ENCODE measurements around the gene LSM12.

Gene LSM12

DNA sequence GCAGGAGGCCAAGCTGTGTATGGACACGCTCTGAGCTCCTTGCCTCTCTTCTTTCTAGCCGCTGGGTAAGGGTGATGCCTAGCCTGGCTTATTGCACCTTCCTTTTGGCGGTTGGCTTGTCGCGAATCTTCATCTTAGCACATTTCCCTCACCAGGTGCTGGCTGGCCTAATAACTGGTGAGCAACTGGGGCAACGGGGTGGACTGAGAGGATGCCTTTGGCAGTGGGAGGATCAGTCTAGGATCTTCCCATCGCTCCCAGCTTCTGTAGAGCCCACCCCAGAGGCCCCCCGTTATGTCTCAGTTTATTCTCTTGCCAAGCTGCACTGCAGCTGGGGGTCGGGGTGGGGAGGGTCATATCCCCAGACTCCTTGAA lies 8.4 kb upstream of the LSM12 start:
- no peak for DNase-seq (ENCODE audit: low spot score in 2 of 2)
- ATAC-seq (ENCODE audit: low read depth), result no peak
- H3K4me1 Mint-ChIP-seq, result peaks cover 14% of the 10 kb centered on the region
- H3K9me3 Mint-ChIP-seq, result no peaks in the 10 kb centered on the region
- H3K36me3 Mint-ChIP-seq, result peaks cover 17% of the 10 kb centered on the region
- no peaks in the 10 kb centered on the region for H3K27me3 Mint-ChIP-seq
- no peak overlapping the region for H3K27ac Mint-ChIP-seq
- H3K4me3 Mint-ChIP-seq, result no peak overlapping the region

DNA sequence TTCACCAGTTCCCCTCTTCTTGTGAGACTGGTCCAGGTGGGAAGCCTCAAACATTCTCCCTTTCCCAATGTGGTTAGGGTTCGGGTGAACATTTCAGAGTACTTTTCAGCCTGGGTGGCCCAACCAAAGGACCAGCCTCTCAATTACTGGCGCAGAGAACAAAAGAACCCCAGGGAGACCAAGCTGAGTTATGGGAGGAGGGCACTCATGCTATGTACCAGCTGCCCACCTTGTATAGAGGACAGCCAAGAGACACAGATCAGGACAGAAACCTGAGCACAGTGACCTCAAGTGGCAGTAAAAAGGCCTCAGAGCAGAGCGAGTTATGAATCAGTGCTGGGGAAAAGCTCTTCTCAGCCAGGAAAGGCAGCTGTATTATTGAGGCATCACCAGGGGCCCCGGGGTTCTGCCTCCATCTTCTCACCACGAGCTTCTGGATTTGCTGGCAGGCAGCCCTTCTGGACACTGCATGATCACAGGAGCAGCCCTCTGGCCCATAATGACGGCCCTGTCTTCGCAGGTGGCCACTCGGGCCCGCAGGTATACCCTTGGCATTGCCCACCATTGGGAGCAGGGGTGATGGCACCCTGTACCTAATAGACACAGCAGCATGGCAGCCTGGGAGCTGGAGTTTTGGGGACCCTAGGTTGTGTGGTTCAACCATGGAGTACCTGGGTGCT lies 7.9 kb upstream of the LSM12 start:
- no peak overlapping the region for H3K4me3 Mint-ChIP-seq
- H3K4me1 Mint-ChIP-seq, result peaks cover 15% of the 10 kb centered on the region
- no peaks in the 10 kb centered on the region for H3K9me3 Mint-ChIP-seq
- ATAC-seq (ENCODE audit: low read depth), result no peak
- no peaks in the 10 kb centered on the region for H3K27me3 Mint-ChIP-seq
- H3K27ac Mint-ChIP-seq, result no peak overlapping the region
- DNase-seq (ENCODE audit: low spot score in 2 of 2), result no peak
- peaks cover 15% of the 10 kb centered on the region for H3K36me3 Mint-ChIP-seq

DNA sequence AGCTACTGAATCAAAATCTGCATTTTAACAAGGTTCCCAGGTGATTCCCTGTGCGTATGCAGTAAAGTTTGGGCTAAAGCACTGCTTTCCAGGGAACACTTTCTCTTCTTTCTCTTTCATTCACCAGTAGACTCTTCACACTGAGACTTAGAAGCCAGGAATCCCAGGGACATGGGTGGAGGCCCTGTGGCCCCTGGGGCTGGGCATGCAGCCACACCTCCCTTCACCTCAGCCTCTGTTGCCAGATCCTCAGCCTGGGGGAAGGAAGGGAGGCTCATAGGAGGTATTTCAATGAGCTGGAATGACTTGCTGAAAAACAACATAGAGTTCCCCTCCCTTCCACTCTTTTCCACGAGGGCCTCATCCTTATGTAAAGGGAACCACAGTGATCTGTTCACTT lies 5.3 kb upstream of the LSM12 start:
- Mint-ChIP-seq H3K4me1 (peaks cover 20% of the 10 kb centered on the region), H3K9me3 (no peaks in the 10 kb centered on the region), H3K27ac (peak overlapping the region; percentile 64), H3K27me3 (no peaks in the 10 kb centered on the region), H3K36me3 (peaks cover 7% of the 10 kb centered on the region), H3K4me3 (peak overlapping the region; percentile 72)
- ATAC-seq (ENCODE audit: low read depth) (no peak), DNase-seq (ENCODE audit: low spot score in 2 of 2) (no peak)

DNA sequence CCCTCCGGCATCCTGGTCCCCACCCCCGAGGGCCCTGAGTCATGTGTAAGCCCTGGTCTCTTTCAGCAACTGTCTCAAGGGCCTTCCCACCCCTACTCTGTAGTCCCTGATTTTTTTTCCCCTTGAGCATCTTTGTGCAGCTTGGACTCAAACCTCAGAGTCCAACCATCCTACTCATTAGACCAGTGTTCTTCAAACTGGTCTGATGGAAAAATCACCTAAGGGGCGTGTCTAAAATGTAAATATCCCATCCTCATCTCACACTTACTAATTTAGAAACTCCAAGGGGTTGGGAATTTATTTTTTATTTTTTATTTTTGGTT lies 4.7 kb upstream of the LSM12 start:
- Mint-ChIP-seq H3K4me1 (peaks cover 24% of the 10 kb centered on the region), H3K27ac (peak overlapping the region; percentile 81), H3K36me3 (peaks cover 4% of the 10 kb centered on the region), H3K27me3 (no peaks in the 10 kb centered on the region), H3K4me3 (peak overlapping the region; percentile 91), H3K9me3 (no peaks in the 10 kb centered on the region)
- ATAC-seq (ENCODE audit: low read depth), result no peak
- DNase-seq (ENCODE audit: low spot score in 2 of 2), result no peak

DNA sequence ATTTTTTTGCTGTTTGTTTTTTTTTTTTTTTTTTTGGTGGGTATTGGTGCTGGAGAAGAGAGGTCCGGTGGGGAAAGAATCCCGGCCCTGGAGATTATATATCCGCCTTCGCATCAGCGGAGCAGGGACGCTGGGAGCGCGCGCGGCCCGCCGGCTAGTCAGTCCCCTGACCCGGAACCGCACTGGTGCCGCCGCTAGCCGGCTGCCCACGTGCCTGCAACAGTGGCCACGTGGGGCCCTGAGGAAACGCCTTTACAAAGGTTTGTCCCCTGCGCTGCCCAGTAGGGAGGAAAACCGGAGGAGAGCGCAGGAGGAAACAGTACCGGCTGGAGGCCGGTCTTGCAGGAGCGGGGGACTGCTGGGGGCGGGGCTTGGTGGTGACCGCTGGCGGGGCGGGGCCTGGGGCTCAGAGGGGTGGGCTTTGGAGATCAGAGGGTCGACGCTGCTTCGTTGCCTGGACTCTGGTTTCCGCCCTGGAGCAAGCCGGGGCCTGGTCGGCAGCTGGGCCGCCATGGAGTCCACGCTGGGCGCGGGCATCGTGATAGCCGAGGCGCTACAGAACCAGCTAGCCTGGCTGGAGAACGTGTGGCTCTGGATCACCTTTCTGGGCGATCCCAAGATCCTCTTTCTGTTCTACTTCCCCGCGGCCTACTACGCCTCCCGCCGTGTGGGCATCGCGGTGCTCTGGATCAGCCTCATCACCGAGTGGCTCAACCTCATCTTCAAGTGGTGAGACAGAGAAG lies 4.2 kb upstream of the LSM12 start, which contains the start of gene G6PC3:
Gene G6PC3, plus strand, starts transcription at position 281 of the 743 bp plus-strand sequence. Its CDS starts 231 bp downstream, at position 512.
- Mint-ChIP-seq H3K4me3 (peak within 1 kb of the TSS; percentile 91), H3K36me3 (no peaks in the 10 kb centered on the region), H3K27ac (peak within 1 kb of the TSS; percentile 81), H3K27me3 (no peaks in the 10 kb centered on the region), H3K4me1 (peaks cover 28% of the 10 kb centered on the region), H3K9me3 (no peaks in the 10 kb centered on the region)
- DNase-seq (ENCODE audit: low spot score in 2 of 2) (peak; percentile 53 to 56), ATAC-seq (ENCODE audit: low read depth) (peak; percentile 59)

DNA sequence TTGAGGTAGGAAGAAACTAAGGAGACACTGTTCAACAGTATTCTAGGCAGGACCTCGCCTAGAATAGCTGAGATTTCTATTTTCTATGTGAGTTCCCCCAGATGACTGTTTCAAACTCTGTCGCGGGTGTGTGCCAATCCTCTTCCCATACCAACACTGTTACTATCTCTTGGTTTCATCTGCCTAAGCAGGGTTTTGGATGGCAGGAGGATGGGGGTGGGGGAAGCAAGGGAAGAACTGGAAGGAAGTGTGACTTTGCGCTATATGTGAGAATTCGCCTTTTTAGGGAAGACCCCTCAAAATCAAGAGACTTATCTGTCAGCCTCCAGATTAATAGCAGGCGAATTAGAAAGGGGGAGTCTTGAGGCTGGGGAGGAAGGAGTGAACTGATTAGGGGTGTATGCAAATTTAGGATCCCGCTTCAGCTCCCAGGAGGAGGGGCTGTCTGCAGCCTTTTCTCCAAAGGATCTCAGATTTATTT lies 3.5 kb upstream of the LSM12 start:
- Mint-ChIP-seq H3K27me3 (no peaks in the 10 kb centered on the region), H3K4me3 (peak overlapping the region; percentile 91), H3K4me1 (peaks cover 30% of the 10 kb centered on the region), H3K27ac (peak overlapping the region; percentile 81), H3K9me3 (no peaks in the 10 kb centered on the region), H3K36me3 (no peaks in the 10 kb centered on the region)
- no peak for ATAC-seq (ENCODE audit: low read depth)
- no peak for DNase-seq (ENCODE audit: low spot score in 2 of 2)

DNA sequence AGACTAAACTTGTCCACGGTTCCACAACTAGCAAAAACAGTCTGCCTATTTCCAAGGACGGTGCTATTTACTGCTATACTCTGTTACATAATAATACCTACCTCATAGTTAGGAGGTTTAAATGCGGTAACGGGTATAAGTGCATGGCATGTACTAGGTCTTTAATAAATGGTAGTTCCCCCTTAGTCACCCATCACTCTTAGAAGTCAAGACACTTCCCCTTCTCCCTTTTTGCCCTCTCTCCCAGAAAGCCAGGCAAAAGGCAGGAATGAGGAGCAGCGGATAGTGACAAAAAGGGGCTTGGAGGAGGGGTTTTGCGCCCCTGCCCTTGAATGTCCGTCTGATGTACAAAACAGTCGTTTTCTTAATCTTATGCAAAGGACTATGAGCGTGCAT lies 1.1 kb upstream of the LSM12 start:
- no peak overlapping the region for H3K4me3 Mint-ChIP-seq
- H3K9me3 Mint-ChIP-seq, result no peaks in the 10 kb centered on the region
- no peak for DNase-seq (ENCODE audit: low spot score in 2 of 2)

DNA sequence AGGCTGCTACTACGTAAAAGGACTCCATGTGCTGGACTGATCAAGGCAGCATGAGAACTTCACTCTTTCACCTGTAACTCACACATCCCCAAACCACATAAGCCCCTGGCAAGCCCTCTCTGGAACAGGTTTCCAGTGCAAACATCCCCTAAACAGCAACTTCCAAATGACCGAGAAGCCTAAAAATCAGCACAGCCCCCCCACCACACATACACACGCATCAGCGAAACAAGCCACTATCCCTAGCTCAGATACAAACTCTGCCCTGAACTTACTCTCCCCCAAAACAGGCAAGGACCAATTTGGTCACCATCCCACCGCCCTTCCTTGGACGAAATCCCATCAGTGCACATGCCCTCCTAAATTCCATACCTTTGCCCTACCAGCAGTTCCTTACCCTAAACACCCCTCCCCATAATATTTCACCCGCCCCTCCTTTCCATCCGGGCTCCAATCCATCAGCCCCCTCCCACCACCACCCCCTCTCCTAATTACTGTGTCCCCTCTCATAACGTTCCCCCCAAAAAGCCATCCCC lies 735 bp downstream of the LSM12 start:
- Mint-ChIP-seq H3K4me1 (peaks cover 30% of the 10 kb centered on the region), H3K4me3 (peak overlapping the region; percentile 88), H3K9me3 (no peaks in the 10 kb centered on the region), H3K36me3 (peaks cover 9% of the 10 kb centered on the region), H3K27ac (peak overlapping the region; percentile 92), H3K27me3 (no peaks in the 10 kb centered on the region)
- no peak for ATAC-seq (ENCODE audit: low read depth)
- DNase-seq (ENCODE audit: low spot score in 2 of 2), result no peak

More for the DNA sequence above, 1.1 kb upstream of the LSM12 start:
- peaks cover 36% of the 10 kb centered on the region for H3K4me1 Mint-ChIP-seq
- H3K27me3 Mint-ChIP-seq, result no peaks in the 10 kb centered on the region
- H3K27ac Mint-ChIP-seq, result no peak overlapping the region
- ATAC-seq (ENCODE audit: low read depth), result no peak
- H3K36me3 Mint-ChIP-seq, result peaks cover 2% of the 10 kb centered on the region

DNA sequence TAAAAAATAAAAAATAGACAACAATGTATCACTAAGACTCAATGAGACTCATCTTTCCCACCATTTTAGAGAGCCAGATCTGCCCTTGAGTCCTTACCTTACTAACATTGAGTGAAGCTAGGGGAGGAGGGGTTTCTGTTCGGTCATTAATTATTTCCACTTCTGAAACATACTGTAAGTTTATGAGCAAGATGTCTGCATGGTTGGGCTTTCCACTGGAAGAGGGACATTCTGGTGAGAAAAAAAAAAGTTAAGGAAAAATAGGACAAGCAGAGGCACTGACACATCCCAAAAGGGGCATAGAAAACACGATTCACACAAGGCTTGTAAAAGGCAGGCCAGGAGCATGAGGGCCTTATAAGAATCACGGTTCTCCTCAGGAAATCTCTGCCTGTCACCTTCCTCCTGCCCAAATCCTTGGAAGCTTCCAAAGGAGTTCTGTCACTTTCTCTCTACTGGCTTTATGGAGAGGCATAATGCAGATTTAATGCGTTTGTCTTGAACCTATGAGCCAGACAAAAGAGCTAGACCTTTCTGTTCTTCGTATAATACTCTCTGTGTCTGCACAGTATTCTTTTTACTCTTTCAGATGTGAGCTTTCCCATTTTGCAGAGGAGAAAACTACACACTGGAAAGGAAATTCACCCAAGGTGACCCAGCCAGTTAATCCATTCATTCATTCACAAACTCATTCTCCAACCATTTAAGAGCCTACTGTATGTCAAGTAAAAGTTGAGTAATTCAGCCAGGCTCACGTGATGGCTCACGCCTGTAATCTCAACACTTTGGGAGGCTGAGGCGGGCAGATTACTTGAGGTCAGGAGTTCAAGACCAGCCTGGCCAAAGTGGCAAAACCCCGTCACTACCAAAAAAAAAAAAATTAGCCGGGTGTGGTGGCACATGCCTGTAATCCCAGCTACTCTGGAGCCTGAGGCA lies 2.5 kb downstream of the LSM12 start:
- ATAC-seq (ENCODE audit: low read depth), result no peak
- Mint-ChIP-seq H3K4me1 (peaks cover 28% of the 10 kb centered on the region), H3K4me3 (no peak overlapping the region), H3K27me3 (no peaks in the 10 kb centered on the region), H3K27ac (peak overlapping the region; percentile 31), H3K36me3 (peaks cover 16% of the 10 kb centered on the region), H3K9me3 (no peaks in the 10 kb centered on the region)
- no peak for DNase-seq (ENCODE audit: low spot score in 2 of 2)

DNA sequence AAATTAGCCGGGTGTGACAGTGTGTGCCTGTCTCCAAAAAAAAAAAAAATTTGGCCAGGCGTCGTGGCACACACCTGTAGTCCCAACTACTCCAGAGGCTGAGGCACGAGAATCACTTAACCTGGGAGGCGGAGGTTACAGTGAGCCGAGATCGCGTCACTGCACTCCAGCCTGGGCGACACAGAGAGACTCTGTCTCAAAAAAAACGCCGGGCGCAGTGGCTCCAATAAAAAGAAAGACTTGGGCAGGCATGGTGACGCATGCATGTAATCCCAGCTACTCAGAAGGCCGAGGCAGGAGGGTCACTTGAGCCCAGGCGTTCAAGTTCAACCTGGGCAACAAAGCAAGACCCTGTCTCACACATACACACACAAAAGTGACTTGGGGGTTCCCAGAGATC lies 3.6 kb downstream of the LSM12 start:
- Mint-ChIP-seq H3K27me3 (no peaks in the 10 kb centered on the region), H3K36me3 (peaks cover 21% of the 10 kb centered on the region), H3K27ac (no peak overlapping the region), H3K9me3 (no peaks in the 10 kb centered on the region), H3K4me1 (peaks cover 27% of the 10 kb centered on the region), H3K4me3 (no peak overlapping the region)
- no peak for DNase-seq (ENCODE audit: low spot score in 2 of 2)
- ATAC-seq (ENCODE audit: low read depth), result no peak

DNA sequence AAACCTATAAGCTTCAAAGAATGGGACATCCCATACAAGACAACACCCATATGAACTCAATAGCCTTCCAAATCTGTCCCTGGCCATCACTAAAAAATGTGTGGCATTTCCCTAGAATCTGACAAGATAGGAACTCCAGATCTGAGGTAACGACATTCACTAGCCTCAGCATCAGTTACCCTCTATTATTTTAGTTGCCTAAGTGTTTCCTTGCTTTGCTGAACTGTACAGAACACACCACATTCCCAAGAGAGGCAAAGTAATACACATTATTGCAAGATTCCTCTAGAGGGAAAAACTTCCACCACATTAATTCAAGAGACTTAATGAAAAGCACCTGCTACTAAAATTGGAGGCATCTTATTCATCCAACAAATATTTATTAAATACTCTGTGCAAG lies 5.0 kb downstream of the LSM12 start:
- H3K4me3 Mint-ChIP-seq, result no peak overlapping the region

DNA sequence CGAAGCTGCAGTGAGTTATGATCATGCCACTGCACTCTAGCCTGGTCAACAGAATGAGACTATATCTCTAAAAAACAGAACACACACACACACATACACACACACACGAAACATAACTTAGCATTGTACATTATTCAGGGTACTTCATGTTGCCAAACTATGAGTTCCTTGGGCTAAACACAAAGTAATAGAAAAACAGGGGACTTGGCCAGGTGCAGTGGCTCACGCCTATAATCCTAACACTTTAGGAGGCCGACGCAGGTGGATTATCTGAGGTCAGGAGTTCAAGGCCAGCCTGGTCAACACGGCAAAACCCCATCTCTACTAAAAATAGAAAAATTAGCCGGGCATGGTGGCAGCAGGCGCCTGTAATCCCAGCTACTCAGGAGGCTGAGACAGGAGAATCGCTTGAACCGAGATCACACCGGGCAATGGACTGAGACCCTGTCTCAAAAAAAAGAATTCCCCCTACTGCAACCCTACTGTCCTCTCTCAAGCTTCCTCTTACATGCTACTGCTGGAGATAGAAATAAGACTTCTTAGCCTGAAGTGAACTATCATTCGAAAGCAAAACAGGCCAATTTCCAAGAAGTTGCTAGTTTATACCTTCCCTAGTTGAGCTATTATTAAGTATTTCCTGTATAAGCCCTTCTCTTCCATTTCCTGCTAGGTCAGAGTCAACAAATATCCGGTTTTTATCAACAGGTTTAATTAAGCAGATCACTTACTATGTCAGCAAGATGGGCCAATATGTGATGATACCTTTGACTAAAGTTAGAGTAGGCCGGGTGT lies 7.2 kb downstream of the LSM12 start:
- ATAC-seq (ENCODE audit: low read depth), result no peak
- no peak overlapping the region for H3K4me3 Mint-ChIP-seq
- H3K9me3 Mint-ChIP-seq, result no peaks in the 10 kb centered on the region
- no peak overlapping the region for H3K27ac Mint-ChIP-seq
- peaks cover 14% of the 10 kb centered on the region for H3K4me1 Mint-ChIP-seq
- no peaks in the 10 kb centered on the region for H3K27me3 Mint-ChIP-seq
- no peak for DNase-seq (ENCODE audit: low spot score in 2 of 2)
- H3K36me3 Mint-ChIP-seq, result peaks cover 21% of the 10 kb centered on the region

More for the DNA sequence above, 5.0 kb downstream of the LSM12 start:
- Mint-ChIP-seq H3K27ac (peak overlapping the region; percentile 57), H3K27me3 (no peaks in the 10 kb centered on the region), H3K36me3 (peaks cover 21% of the 10 kb centered on the region), H3K4me1 (peaks cover 21% of the 10 kb centered on the region), H3K9me3 (no peaks in the 10 kb centered on the region)
- ATAC-seq (ENCODE audit: low read depth) (no peak), DNase-seq (ENCODE audit: low spot score in 2 of 2) (no peak)
